Naive thymus-derived CD8-positive, alpha-beta T cell (primary cell): Measurements from ENCODE around the gene TOE1. TPM values are rescaled to one million over a fixed set of nuclear protein-coding genes. Genes with fewer than 3 reads are reported as not detected.

Experiments used
- ATAC-seq, 2 donors: fragments of 150-1000 bp; cut with Tn5 transposase in 1 of 2; sonication (Bioruptor Pico), chemical (Tn5 transposase) in 1 of 2; 1 replicate in 1 of 2; 2 replicates in 1 of 2; pipeline ENCODE4 v1.10.0; 2021; ENCODE audit warnings: mild to moderate bottlenecking in 2 of 2, moderate library complexity in 2 of 2
- POLR2A ChIA-PET: fragments of 350-600 bp; sonication (Branson Sonifier 250); formaldehyde crosslinking; loops from one replicate; lab custom pipeline; 2021; ENCODE audit warnings: antibody characterized with exemption; lab: Charles Lee
- DNase-seq, 10 donors: peaks; one replicate each; pipeline versions ENCODE4 v3.0.0 to v3.0.0-alpha.2; 2020 to 2022
- H3K27ac Mint-ChIP-seq, 10 donors: one replicate each; pipeline ENCODE4 v1.8.0; 2020 to 2022; ENCODE audit warnings: mild to moderate bottlenecking in 10 of 10, mixed read lengths in 10 of 10, moderate library complexity in 4 of 10, inconsistent platforms in 1 of 10
- H3K27me3 Mint-ChIP-seq, 5 donors: one replicate each; pipeline ENCODE4 v1.8.0; 2021 to 2022; ENCODE audit warnings: mixed read lengths in 5 of 5
- H3K36me3 Mint-ChIP-seq, 3 donors: one replicate each; pipeline ENCODE4 v1.8.0; 2020 to 2022; ENCODE audit warnings: mixed read lengths in 3 of 3, mild to moderate bottlenecking in 2 of 3, inconsistent platforms in 1 of 3
- H3K4me1 Mint-ChIP-seq, 4 donors: one replicate each; pipeline ENCODE4 v1.8.0; 2021 to 2022; ENCODE audit warnings: mixed read lengths in 4 of 4
- H3K4me3 Mint-ChIP-seq, 10 donors: one replicate each; pipeline ENCODE4 v1.8.0; 2020 to 2022; ENCODE audit warnings: mild to moderate bottlenecking in 10 of 10, mixed read lengths in 10 of 10, moderate library complexity in 6 of 10, inconsistent platforms in 1 of 10
- H3K9me3 Mint-ChIP-seq, 9 donors: one replicate each; pipeline ENCODE4 v1.8.0; 2020 to 2022; ENCODE audit warnings: mixed read lengths in 9 of 9, mild to moderate bottlenecking in 3 of 9, inconsistent platforms in 1 of 9, moderate library complexity in 1 of 9
- polyA plus RNA-seq, 3 donors: library from polyadenylated mRNA; unstranded; fragments of 300-500 nt; fragmentation: Illumina TruSeq; gene quantifications; one replicate each; pipeline ENCODE4 v1.2.3, GENCODE V29; 2021
- total RNA-seq, 8 experiments: library from RNA in 2 of 8; stranded (reverse) in 2 of 8; gene quantifications; one replicate each; pipeline ENCODE4 v1.2.3 and lab custom pipeline; 2021 to 2026

The TOE1 gene
- total and polyA plus RNA-seq, 5 experiments from 2014 or later, result 8.2 to 24.5 (median 12.3) TPM

DNA sequence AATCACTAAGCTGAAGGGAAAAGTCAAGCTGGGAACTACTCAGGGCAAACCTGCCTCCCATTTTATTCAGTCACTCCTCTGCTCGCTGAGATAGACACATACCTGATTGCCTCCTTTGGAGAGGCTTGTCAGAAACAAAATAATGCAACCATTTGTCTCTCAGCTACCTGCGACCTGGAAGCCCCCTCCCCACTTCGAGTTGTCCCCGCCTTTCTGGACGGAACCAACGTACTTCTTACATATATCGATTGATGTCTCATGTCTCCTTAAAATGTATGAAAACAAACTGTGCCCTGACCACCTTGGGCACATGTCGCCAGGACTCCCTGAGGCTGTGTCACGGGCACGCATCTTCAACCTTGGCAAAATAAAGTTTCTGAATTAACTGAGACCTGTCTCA is 34.7 kb upstream of the TOE1 start:
- H3K27ac Mint-ChIP-seq, result peak overlapping the region in 8 of 10 donors; percentile 31 to 98 (median 92)
- H3K36me3 Mint-ChIP-seq, result no peaks in the 10 kb centered on the region
- peak overlapping the region; percentile 36 to 96 (median 92) for H3K4me3 Mint-ChIP-seq
- ATAC-seq (no peak), DNase-seq (no peak)
- H3K9me3 Mint-ChIP-seq, result no peaks in the 10 kb centered on the region
- peaks cover 0 to 1% (median 0%) of the 10 kb centered on the region in 5 donors for H3K27me3 Mint-ChIP-seq
- peaks cover 5 to 37% (median 20%) of the 10 kb centered on the region in 4 donors for H3K4me1 Mint-ChIP-seq
- POLR2A ChIA-PET, result interaction anchor here (0.6 to 4.8 kb wide), 7 partner anchors 35 to 674 kb away, joined by 3 to 85 read pairs (median 5); partner anchors contain the start of genes BTBD19, CCDC163, MMACHC and MUTYH

DNA sequence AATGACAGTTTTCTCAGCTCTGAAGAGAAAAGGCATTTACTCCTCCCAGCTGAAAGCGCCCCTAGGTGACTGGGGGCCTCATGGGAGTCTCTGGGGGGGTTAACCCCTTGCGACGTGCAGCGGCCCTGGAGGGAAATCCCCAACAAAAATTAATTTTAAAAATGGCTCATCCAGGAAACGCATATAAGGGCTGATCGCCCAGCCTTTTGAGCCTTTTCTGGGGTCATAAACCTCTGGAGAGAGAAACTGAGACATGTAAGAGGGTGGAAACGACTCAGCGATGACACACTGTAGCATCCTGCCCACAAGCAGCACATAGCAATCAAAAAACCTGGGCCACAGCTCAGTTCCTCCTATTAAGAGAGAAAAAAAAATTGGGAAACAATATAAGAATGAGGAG is 33.7 kb upstream of the TOE1 start:
- Mint-ChIP-seq H3K4me1 (peaks cover 5 to 33% (median 20%) of the 10 kb centered on the region in 4 donors), H3K9me3 (no peaks in the 10 kb centered on the region), H3K4me3 (peak overlapping the region in 3 of 10 donors; percentile 50 to 59 (median 58)), H3K27ac (peak overlapping the region in 7 of 10 donors; percentile 56 to 91 (median 71)), H3K27me3 (peaks cover 0 to 1% (median 0%) of the 10 kb centered on the region in 5 donors), H3K36me3 (no peaks in the 10 kb centered on the region)
- no peak for DNase-seq
- POLR2A ChIA-PET, result interaction anchor here (0.7 to 4.8 kb wide), 3 partner anchors 17 to 575 kb away, joined by 3 to 85 read pairs (median 3); partner anchors contain the start of genes MUTYH and TOE1
- no peak for ATAC-seq

DNA sequence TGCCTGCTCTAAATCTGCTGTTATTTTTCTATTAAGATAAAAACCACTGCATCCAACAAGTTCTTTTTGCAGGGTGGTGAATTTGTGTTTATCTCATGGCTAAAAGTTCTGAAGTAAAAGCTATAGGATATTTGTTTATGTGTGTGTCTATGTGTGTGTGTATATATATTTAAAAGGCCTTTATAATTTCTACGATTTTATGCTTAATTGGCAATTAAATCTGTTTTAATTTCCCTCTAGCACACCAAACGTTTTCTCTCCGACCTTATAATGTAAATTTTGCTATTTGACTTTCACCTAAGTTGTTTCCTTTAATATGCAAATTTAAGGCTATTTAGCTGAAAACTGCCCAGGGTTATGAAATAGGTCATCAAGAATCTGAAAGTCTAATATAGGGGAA is 33.1 kb upstream of the TOE1 start:
- POLR2A ChIA-PET, result interaction anchor here (1.3 to 1.4 kb wide), 2 partner anchors 16 to 33 kb away, joined by 3 to 5 read pairs; partner anchors contain the start of gene TOE1
- H3K4me1 Mint-ChIP-seq, result peaks cover 5 to 32% (median 20%) of the 10 kb centered on the region in 4 donors
- no peak for DNase-seq
- H3K27me3 Mint-ChIP-seq, result peaks cover 0 to 1% (median 0%) of the 10 kb centered on the region in 5 donors
- H3K4me3 Mint-ChIP-seq, result no peak overlapping the region
- no peaks in the 10 kb centered on the region for H3K36me3 Mint-ChIP-seq
- H3K9me3 Mint-ChIP-seq, result no peaks in the 10 kb centered on the region
- ATAC-seq, result no peak
- H3K27ac Mint-ChIP-seq, result peak overlapping the region in 1 of 10 donors; percentile 73

DNA sequence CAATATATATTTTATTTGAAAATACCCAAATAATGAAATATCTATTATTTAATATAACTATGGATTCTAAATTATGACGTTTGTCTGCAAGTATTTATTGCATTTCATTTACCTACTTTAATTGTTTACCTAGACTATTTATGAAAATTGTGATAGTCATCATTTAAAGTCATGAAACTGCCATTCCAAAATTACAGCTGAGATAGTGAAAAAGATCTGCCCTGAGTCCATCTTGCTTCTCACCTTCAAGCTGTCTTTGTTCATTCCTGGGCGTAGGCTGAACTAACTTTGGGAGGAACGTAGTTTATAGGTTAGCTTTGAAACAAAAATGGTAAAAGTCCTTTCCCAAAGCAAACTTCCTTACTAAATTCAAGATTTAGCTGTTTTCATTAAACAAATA is 25.7 kb upstream of the TOE1 start:
- H3K36me3 Mint-ChIP-seq, result no peaks in the 10 kb centered on the region
- ATAC-seq (no peak), DNase-seq (no peak)
- peaks cover 0 to 3% (median 0%) of the 10 kb centered on the region in 5 donors for H3K27me3 Mint-ChIP-seq
- POLR2A ChIA-PET, result no interaction called here
- H3K9me3 Mint-ChIP-seq, result no peaks in the 10 kb centered on the region
- H3K27ac Mint-ChIP-seq, result no peak overlapping the region
- H3K4me3 Mint-ChIP-seq, result no peak overlapping the region
- H3K4me1 Mint-ChIP-seq, result no peaks in the 10 kb centered on the region

DNA sequence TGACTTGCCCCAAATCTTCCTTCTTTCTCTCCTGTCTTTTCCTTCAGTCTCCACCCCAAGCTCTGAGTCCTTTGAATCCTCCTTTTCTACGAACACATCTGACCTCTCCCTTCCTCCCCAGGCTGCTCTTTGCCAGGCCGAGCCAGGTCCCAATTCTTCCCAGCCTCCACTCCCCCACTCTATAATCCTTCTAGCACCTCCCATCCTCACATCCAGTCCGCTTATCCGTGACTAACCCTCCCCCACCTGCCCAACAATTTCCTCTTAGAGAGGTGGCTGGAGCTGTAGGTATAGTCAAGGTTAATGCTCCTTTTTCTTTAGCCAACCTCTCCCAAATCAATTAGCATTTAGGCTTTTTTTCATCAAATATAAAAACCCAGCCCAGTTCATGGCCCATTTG is 22.8 kb upstream of the TOE1 start:
- Mint-ChIP-seq H3K27ac (no peak overlapping the region), H3K36me3 (no peaks in the 10 kb centered on the region), H3K9me3 (no peaks in the 10 kb centered on the region), H3K27me3 (peaks cover 0 to 3% (median 2%) of the 10 kb centered on the region in 5 donors), H3K4me1 (no peaks in the 10 kb centered on the region), H3K4me3 (no peak overlapping the region)
- POLR2A ChIA-PET, result no interaction called here
- ATAC-seq (no peak), DNase-seq (no peak)

DNA sequence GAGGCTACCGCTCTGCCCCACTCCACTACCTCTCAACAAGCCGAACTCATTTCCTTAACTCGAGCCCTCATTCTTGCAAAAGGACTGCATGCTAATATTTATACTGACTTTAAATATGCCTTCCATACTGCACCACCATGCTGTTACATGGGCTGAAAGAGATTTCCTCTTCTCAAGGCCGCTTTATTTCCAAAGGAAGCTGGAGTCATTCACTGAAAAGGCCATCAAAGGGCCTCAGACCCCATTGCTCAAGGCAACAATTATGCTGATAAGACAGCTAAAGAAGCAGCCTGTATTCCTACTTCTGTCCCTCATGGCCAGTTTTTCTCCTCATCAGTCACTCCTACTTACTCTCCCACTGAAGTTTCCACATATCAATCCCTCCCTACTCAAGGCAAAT is 20.2 kb upstream of the TOE1 start:
- POLR2A ChIA-PET, result no interaction called here
- DNase-seq, result no peak
- H3K36me3 Mint-ChIP-seq, result no peaks in the 10 kb centered on the region
- no peak for ATAC-seq
- H3K27me3 Mint-ChIP-seq, result peaks cover 0 to 4% (median 0%) of the 10 kb centered on the region in 5 donors
- H3K4me1 Mint-ChIP-seq, result no peaks in the 10 kb centered on the region
- H3K4me3 Mint-ChIP-seq, result no peak overlapping the region
- no peak overlapping the region for H3K27ac Mint-ChIP-seq
- no peaks in the 10 kb centered on the region for H3K9me3 Mint-ChIP-seq

DNA sequence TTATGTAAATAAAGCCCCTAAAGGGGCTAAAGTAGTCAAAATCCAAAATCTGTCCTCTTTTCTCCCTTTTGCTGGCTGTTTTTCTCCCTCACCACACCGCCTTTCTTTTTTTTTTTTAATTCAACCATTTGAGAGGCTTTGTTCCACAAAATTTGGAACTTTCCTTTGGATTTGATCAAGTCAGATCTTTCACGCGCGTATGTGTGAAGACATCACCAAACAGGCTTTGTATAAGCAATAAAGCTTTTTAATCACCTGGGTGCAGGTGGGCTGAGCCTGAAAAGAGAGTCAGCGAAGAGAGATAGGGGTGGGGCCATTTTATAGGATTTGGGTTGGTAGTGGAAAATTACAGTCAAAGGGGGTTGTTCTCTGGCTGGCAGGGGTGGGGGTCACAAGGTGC is 18.5 kb upstream of the TOE1 start:
- Mint-ChIP-seq H3K36me3 (no peaks in the 10 kb centered on the region), H3K4me1 (peaks cover 0 to 5% (median 2%) of the 10 kb centered on the region in 4 donors), H3K27ac (no peak overlapping the region), H3K27me3 (peaks cover 0 to 4% (median 0%) of the 10 kb centered on the region in 5 donors), H3K9me3 (no peaks in the 10 kb centered on the region), H3K4me3 (no peak overlapping the region)
- ATAC-seq (no peak), DNase-seq (no peak)
- POLR2A ChIA-PET, result no interaction called here

DNA sequence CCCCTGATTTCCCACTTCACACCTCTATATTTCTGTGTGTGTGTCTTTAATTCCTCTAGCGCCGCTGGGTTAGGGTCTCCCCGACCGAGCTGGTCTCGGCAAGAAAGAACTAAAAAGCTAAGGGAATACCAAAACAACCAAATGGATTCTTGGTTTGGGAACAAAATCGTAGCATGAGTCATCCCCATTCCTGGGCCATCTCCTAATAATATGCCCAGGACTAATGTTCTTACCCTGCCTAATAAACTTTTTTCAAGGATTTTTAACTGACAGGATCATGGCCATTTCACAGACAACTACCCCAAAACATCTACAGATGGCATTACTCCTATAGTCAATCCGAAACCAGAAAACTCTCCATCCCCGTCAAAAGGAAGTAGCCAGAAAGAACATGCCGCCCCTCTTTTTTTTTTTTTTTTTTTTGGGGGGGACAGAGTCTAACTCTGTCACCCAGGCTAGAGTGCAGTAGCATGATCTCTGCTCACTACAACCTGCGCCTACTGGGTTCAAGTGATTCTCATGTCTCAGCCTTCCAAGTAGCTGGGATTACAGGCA is 17.4 kb upstream of the TOE1 start:
- DNase-seq (no peak), ATAC-seq (no peak)
- no peaks in the 10 kb centered on the region for H3K9me3 Mint-ChIP-seq
- H3K4me3 Mint-ChIP-seq, result no peak overlapping the region
- POLR2A ChIA-PET, result interaction anchor here (0.9 to 2.4 kb wide), 2 partner anchors 16 to 19 kb away, joined by 3 to 6 read pairs; no protein-coding TSS in a partner anchor
- no peak overlapping the region for H3K27ac Mint-ChIP-seq
- peaks cover 0 to 7% (median 3%) of the 10 kb centered on the region in 4 donors for H3K4me1 Mint-ChIP-seq
- peaks cover 0 to 4% (median 0%) of the 10 kb centered on the region in 5 donors for H3K27me3 Mint-ChIP-seq
- no peaks in the 10 kb centered on the region for H3K36me3 Mint-ChIP-seq

DNA sequence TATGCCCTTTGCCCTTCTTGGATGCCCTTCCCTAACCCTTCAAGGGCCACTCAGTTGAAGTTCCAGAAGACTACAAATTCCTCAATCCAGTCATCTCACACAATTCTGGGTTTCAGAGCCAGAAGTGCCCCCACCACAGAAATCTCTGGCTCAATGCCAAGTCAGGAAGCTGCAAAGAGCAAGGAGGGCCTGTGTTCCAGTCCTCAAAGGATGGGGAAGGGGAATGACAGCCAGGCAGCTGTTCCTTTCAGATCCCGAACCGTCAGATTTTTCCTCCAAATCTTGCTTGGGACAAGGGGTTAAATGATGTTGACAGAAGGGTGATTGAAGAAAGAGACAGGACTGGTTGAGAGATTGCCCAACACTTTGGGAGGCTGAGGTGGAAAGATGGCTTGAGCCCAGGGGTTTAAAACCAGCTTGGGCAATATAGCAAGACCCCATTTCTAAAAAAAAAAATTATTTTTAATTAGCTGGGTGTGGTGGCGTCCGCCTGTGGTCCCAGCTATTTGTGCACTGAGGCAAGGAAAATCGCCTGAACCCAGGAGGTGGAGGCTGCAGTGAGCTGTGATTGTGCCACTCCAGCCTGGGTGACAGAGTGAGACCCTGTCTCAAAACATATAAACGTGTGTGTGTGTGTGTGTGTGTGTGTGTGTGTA is 14.0 kb upstream of the TOE1 start:
- peaks cover 0 to 20% (median 11%) of the 10 kb centered on the region in 4 donors for H3K4me1 Mint-ChIP-seq
- H3K27ac Mint-ChIP-seq, result peak overlapping the region in 6 of 10 donors; percentile 14 to 86 (median 50)
- peak in 1 of 2 donors; percentile 5 for ATAC-seq

DNA sequence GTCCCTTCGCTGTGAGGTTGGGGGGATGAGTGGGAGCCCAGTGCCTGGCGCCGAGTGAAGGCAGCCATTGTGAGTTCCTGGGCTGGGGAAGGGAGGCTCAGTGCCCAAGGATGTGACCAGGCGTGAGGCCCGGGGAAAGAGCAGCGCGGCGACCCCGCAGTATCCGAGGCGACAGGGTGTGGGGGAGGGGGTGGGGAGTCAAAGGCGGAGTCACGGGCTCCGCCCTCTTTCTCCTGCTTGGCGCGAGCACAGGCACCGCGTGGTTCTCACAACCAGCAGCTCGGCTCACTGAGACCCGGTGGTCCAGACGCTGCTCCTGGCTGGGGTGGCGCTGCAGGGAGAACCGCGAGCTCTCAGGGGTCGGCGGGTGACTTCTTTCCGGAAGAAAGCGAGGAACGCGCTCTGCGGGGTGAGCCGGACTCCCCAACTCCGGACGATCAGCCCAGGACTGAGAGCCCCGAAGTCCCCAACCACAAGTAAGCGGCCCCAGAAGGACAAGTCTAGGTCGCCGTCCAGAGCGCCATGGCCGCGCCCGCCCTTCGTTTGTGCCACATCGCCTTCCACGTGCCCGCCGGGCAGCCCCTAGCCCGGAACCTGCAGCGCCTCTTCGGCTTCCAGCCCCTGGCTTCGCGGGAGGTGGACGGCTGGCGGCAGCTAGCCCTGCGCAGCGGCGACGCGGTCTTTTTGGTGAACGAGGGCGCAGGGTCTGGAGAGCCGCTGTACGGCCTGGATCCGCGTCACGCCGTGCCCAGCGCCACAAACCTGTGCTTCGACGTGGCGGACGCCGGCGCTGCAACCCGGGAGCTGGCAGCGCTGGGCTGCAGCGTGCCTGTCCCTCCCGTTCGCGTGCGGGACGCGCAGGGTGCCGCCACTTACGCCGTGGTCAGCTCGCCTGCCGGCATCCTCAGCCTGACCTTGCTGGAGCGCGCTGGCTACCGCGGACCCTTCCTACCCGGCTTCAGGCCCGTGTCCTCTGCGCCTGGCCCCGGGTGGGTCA is 13.0 kb upstream of the TOE1 start, which contains the start of gene HPDL:
Gene HPDL, plus strand, starts transcription at position 269 of the 997 bp plus-strand sequence. Its CDS starts 254 bp downstream, at position 523.
- H3K4me1 Mint-ChIP-seq, result peaks cover 0 to 20% (median 11%) of the 10 kb centered on the region in 4 donors
- POLR2A ChIA-PET, result interaction anchor here (0.8 to 6.4 kb wide), 9 partner anchors 9 to 517 kb away, joined by 3 to 64 read pairs (median 4); partner anchors contain the start of genes MUTYH and TOE1
- peak within 1 kb of the TSS in 9 of 10 donors; percentile 14 to 86 (median 61) for H3K27ac Mint-ChIP-seq
- peaks cover 0 to 3% (median 0%) of the 10 kb centered on the region in 5 donors for H3K27me3 Mint-ChIP-seq
- DNase-seq, result peak; percentile 27 to 76 (median 51)
- no peaks in the 10 kb centered on the region for H3K9me3 Mint-ChIP-seq
- peaks cover 0 to 13% (median 0%) of the 10 kb centered on the region in 3 donors for H3K36me3 Mint-ChIP-seq
- H3K4me3 Mint-ChIP-seq, result peak within 1 kb of the TSS; percentile 81 to 92 (median 84)
- peak; percentile 84 to 85 for ATAC-seq

More for the DNA sequence above, 14.0 kb upstream of the TOE1 start:
- H3K9me3 Mint-ChIP-seq, result no peaks in the 10 kb centered on the region
- POLR2A ChIA-PET, result interaction anchor here (1.0 to 6.4 kb wide), 4 partner anchors 14 to 507 kb away, joined by 3 to 64 read pairs (median 10); partner anchors contain the start of genes MUTYH and TOE1
- no peak for DNase-seq
- H3K4me3 Mint-ChIP-seq, result peak overlapping the region; percentile 81 to 92 (median 84)
- peaks cover 0 to 4% (median 0%) of the 10 kb centered on the region in 5 donors for H3K27me3 Mint-ChIP-seq
- H3K36me3 Mint-ChIP-seq, result peaks cover 0 to 11% (median 0%) of the 10 kb centered on the region in 3 donors

DNA sequence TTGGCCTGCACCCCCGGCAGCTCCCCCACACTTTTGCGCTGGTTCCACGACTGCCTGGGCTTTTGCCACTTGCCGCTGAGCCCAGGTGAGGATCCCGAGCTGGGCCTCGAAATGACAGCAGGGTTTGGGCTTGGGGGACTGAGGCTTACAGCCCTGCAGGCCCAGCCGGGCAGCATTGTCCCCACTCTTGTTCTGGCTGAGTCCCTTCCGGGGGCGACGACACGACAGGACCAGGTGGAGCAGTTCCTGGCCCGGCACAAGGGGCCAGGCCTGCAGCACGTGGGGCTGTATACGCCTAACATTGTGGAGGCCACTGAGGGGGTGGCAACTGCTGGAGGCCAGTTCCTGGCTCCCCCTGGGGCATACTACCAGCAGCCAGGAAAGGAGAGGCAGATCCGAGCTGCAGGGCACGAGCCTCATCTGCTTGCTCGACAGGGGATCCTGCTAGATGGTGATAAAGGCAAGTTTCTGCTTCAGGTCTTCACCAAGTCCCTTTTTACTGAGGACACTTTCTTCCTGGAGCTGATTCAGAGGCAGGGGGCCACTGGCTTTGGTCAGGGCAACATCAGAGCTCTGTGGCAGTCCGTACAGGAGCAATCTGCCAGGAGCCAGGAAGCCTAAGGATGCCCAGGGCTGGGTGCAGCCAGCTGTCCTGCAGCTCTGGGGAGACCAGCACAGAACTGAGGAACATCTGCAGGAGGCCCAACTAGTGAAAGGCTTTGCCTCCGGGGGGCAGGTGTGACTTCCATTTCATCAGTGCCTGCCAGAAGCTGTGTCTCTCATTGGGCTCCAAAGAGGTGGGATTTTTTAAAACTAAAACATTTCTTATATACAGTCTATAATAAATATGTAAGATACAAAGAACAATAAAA is 12.1 kb upstream of the TOE1 start:
- POLR2A ChIA-PET, result interaction anchor here (0.5 to 6.4 kb wide), 7 partner anchors 8 to 490 kb away, joined by 3 to 64 read pairs (median 4); partner anchors contain the start of genes MUTYH and TOE1
- Mint-ChIP-seq H3K36me3 (peaks cover 0 to 18% (median 0%) of the 10 kb centered on the region in 3 donors), H3K4me3 (peak overlapping the region; percentile 62 to 85 (median 71)), H3K4me1 (peaks cover 0 to 20% (median 11%) of the 10 kb centered on the region in 4 donors), H3K27me3 (peaks cover 0 to 2% (median 0%) of the 10 kb centered on the region in 5 donors), H3K9me3 (no peaks in the 10 kb centered on the region), H3K27ac (peak overlapping the region in 7 of 10 donors; percentile 14 to 85 (median 61))
- DNase-seq (no peak), ATAC-seq (no peak)
